H54 (cell line): ENCODE results near the gene LTBP4.
"Not testable (repeated sequence)": the region's sequence is repeated elsewhere in the genome, so short reads cannot be mapped to it uniquely, and the experiment has no call there.

Experiments
- DNase-seq: peaks from one replicate; pipeline ENCODE4 v3.0.0; 2011; ENCODE audit warnings: low spot score, mixed read lengths; ENCODE audit not compliant: insufficient read length
- FAIRE-seq: peaks from 3 replicates; lab custom pipeline; 2011; peaks lifted over from hg19 to GRCh38; lab: Jason Lieb, UNC
- POLR2A ChIP-seq: IDR thresholded peaks from 2 replicates; pipeline ENCODE4 v1.6.1; 2011; ENCODE audit warnings: low read depth, mild to moderate bottlenecking, low read length

LTBP4 gene

GRCh38 chr19:40614622-40615411 lies 13.6 kb downstream of the LTBP4 start:
- peak; percentile 94 for DNase-seq
- peak; percentile 30 for FAIRE-seq
- no peak for TF ChIP-seq POLR2A

DNA sequence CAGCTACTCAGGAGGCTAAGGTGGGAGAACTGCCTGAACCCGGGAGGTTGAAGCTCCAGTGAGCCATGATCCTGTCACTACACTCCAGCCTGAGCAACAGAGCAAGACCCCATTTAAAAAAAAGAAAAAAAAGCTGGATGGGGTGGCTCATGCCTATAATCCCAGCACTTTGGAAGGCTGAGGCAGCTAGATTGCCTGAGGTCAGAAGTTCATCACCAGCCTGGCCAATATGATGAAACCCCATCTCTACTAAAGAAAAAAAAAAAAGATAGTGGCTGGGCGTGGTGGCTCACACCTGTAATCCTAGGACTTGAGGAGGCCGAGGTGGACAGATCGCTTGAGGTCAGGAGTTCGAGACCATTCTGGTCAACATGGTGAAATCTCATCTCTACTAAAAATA lies 15.0 kb downstream of the LTBP4 start:
- FAIRE-seq (no peak), DNase-seq (no peak)
- TF ChIP-seq POLR2A: no peak

GRCh38 chr19:40616941-40617340 lies 15.8 kb downstream of the LTBP4 start:
- no peak for FAIRE-seq
- no peak for TF ChIP-seq POLR2A
- DNase-seq: no peak

DNA sequence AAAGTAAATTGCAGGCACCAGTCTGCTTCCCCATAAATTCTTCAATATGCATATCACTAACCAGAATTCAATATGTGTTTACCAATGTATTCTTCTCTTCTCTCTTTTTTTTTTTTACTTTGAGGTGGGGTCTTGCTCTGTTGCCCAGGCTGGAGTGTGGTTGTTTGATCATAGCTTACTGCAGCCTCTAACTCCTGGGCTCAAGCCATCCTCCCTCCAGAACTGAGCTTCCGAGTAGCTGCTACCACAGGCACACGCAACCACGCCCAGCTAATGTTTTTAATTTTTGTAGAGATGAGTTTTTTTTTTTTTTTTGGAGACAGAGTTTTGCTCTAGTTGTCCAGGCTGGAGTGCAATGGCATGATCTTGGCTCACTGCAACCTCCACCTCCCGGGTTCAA lies 16.8 kb downstream of the LTBP4 start:
- no peak for TF ChIP-seq POLR2A
- DNase-seq (no peak), FAIRE-seq (no peak)

DNA sequence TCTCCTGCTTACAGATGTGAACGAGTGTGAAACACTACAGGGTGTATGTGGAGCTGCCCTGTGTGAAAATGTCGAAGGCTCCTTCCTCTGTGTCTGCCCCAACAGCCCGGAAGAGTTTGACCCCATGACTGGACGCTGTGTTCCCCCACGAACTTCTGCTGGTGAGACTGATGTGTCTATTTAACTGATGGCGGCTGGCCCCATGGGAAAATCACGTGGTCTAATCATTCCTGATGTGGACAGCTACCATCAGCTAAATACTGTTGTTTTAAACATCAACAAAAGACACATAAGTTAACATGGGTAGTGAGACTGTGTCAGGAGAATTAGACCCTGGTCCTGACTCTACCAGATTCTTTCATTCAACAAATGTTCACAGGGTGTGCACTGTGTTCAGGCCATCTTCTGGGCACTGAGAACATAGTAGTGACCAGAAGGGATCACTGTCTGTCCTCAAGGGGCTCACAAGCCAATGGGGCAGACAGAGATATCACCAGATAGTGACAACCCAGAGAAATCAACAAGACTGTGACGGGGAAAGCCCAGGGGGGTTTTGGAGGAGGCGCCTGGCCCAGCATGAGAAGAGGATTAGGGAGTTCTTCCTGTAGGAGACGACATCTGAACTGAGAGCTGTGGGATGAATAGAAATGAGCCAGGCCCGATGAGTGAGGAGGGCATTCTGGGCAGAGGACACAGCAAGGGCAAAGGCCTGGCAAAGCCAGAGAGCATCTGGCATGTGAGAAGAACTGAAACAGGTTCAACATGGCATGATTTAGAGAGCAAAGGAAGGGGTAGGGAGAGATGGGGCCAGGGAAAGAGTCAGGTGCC lies 18.4 kb downstream of the LTBP4 start:
- no peak for DNase-seq
- no peak for TF ChIP-seq POLR2A
- FAIRE-seq: no peak

DNA sequence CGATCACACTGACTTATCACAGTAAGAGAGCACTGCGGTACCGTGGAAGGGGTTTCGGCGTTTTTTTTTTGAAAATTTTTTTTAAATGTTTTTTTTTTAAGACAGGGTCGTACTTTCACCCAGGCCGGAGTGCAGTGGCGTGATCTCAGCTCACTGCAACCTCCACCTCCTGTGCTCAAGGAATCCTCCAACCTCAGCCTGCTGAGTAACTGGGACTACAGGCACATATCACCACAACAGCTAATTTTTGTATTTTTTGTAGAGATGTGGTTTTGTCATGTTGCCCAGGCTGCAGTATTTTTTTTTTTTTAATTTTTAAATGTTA lies 19.0 kb downstream of the LTBP4 start:
- TF ChIP-seq POLR2A: no peak
- FAIRE-seq: no peak
- no peak for DNase-seq

DNA sequence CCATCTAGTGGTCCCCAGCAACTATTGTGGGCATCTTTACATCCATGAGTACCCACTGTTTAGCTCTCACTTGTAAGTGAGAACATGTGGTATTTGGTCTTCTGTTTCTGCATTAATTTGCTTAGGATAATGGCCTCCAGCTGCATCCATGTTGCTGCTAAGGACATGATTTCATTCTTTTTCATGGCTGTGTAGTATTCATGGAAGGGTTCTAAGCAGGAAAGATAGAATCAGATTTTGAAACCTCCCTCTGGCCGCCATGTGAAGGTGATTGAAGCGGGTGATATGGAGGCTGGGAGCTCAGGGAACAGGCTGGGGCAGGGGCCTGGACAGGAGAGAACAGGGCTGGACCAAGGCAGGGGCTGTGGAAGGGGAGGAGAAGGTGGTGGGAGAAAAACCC lies 20.1 kb downstream of the LTBP4 start:
- FAIRE-seq: no peak
- DNase-seq: no peak
- TF ChIP-seq POLR2A: no peak

DNA sequence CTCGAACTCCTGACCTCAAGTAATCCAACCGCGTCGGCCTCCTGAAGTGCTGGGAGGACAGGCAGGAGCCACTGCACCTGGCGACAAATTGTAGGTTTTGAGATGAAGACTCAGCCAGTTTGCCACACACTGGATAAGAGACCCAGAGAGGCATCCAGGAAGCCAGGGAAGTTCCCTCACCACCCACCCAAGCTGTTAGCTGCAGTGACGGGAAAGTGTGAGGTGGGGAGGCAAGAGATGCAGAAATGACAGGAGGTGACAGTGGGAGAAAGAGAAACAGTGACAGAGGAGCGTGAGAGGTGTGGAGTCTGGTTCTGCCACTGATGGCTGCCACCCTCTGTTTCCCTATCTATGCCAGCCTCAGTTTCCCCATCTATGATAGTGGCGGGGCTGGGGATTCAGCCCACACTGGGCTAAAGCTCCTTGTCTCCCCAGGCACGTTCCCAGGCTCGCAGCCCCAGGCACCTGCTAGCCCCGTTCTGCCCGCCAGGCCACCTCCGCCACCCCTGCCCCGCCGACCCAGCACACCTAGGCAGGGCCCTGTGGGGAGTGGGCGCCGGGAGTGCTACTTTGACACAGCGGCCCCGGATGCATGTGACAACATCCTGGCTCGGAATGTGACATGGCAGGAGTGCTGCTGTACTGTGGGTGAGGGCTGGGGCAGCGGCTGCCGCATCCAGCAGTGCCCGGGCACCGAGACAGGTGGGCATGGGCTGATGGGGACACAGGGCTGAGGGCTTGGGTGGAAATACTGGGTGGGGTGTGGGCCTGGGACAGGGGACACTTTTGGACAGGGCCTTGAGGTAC lies 21.0 kb downstream of the LTBP4 start:
- FAIRE-seq (no peak), DNase-seq (no peak)
- TF ChIP-seq POLR2A: no peak

DNA sequence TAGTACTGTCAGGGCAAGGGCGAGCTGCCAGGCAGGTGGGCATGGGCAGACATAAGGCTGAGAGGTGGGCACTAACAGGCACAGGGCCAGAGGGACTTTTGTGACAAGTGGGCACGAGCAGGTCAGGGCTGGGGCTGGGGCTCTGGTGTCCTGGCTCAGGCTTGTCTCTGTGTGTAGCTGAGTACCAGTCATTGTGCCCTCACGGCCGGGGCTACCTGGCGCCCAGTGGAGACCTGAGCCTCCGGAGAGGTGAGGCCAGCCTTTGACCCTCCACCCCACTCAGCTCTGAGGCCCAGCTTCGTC lies 21.6 kb downstream of the LTBP4 start:
- FAIRE-seq (no peak), DNase-seq (no peak)
- no peak for TF ChIP-seq POLR2A

DNA sequence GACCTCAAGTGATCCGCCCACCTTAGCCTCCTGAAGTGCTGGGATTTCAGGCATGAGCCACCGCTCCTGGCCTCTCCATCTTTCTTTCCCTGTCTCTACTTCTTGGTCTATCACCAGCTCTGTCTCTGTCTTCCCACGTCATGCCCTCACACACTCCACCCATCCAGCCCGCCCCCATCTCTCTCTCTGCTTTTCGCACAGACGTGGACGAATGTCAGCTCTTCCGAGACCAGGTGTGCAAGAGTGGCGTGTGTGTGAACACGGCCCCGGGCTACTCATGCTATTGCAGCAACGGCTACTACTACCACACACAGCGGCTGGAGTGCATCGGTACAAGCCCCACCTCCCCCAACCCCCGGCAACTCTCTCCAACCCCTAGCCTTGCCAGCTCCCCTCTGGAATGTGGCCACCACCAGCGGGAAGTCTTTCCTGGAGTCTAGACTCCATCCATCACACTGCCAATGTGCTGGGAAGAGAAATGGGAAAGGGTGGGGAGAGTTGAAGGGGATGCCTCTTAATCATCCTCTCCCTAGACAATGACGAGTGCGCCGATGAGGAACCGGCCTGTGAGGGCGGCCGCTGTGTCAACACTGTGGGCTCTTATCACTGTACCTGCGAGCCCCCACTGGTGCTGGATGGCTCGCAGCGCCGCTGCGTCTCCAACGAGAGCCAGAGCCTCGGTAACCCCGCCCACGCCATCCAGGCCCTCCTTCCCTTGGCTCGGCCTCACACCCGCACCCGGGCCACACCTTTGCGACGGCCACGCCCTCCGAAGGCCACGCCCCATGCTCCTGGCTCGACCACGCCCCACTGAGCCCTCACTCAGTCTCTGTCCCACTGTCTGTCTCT lies 22.5 kb downstream of the LTBP4 start:
- peak; percentile 49 for TF ChIP-seq POLR2A
- DNase-seq (peak; percentile 97), FAIRE-seq (peak; percentile 72)

DNA sequence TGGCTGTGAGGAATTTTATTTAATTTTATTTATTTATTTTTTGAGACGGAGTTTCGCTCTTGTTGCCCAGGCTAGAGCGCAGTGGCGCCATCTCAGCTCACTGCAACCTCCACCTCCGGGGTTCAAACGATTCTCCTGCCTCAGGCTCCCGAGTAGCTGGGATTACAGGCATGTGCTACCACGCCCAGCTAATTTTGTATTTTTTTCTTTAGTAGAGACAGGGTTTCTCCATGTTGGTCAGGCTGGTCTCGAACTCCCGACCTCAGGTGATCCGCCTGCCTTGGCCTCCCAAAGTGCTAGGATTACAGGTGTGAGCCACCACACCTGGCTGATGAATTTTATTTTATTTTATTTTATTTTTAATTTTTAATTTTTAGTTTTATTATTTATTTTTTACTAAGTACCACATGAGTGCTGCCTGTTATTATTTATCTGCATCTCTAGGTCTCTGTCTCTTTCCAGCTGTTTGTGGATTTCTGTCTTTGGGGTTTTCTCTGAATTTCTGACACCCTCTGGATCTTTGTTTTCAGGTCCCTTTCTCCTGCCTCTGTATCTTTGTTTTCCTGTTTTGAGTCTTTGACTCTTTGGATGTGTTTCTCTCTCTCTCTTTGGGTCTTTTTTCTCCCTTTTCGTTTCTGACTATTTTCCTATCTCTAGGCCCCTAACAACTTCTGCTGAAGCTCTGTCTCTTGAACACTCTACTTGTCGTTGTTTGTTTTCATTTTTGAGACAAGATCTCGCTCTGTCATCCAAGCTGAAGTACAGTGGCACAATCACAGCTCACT lies 23.4 kb downstream of the LTBP4 start:
- DNase-seq, FAIRE-seq: not testable (repeated sequence)

DNA sequence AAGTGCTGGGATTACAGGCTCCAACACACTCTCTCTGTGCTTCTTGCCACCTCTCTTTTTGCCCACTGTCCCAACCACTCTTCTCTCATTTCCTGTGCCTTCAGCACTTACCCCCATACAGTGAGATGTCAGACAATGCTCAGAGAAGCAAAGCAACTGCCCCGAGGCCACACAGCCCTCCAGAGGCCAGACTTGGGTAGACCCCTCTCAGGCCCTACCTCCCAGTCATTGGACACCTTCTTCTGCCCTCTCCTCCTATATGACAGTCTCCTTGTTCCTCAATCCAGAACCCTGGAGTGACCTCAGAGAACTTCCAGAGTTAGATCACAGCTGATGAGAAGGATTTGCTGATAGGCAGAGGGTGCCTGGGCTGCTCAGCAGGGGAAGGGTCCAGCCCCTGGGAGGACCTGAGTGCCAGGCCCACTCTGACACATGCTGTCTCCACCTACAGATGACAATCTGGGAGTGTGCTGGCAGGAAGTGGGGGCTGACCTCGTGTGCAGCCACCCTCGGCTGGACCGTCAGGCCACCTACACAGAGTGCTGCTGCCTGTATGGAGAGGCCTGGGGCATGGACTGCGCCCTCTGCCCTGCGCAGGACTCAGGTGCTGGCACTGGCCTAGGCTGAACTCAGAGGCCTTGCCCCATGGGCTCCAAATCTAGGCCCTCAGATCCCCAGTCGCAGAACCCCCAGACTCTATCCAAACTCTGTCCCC lies 24.4 kb downstream of the LTBP4 start:
- no peak for TF ChIP-seq POLR2A
- FAIRE-seq: no peak
- DNase-seq: no peak
